Measurements from ENCODE around the gene BIRC2. TPM values are rescaled to one million over a fixed set of nuclear protein-coding genes. Genes with fewer than 3 reads are reported as not detected.
A peak's percentile ranks its signal among the peaks of the same experiment; 100 is the strongest.

Gene BIRC2
- total RNA-seq, 1 experiment from 2014 or later: 53.5 TPM

DNA sequence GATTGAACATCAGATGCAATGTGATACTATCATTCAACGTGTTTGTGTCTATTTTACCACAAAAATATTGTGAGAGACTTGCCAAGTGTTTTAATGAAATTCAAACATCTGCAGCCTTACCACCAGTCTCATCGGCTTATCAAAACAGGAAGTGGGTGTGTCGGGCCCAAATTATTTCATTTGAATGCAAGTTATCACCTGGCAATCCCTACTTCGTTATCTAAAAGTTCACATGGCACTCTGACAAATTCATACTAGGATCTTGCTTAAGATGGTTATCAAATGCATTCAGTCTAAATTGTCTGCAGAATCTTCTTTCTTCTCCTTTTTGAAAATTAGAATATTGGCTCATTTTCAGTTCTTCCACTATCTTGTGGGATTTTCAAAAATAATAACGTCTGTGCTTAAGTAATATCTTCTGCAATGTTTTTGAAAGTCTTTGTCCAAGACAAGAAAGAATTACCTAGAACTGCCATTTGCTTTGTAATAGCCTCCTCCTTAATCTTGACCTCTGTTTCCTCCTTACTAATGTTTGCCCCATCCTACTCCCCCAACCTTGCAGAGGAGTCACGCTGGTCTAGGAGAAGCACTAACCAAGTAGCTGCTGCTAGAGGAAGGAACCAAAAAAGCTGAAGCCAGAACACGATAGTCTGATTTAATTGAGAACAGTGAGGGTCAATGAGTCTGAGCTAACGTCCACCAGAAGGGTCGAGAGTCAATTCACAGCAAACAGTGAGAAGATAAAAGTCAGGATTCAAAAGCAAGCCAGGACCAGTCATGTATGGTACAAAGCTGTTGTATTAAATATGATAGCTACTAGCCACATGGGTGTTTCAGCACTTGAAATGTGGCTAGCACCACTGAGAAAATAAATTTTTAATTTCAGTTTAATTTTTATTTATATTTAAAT lies 39.9 kb upstream of the BIRC2 start:
- peaks cover 24% of the 10 kb centered on the region for H3K4me1 ChIP-seq

DNA sequence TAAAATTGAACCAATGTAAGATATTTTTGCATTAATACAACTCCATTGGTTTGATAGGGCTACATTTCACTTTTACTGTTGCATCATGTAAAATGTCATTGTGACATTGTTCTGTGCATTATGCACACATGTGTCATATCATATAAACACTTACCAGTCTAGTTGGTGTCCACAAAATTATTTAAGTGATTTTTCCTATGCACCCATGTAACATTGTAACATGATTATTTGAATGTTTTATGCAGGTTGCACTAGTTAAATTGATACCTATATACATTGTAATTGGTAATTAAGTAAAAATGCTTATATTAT lies 39.3 kb upstream of the BIRC2 start:
- CTCF ChIA-PET: no interaction called here
- intact Hi-C loops (cut with micrococcal nuclease; ENCODE audit: unreplicated experiment): no loop called here

More for the DNA sequence above, 39.9 kb upstream of the BIRC2 start:
- H3K27ac Mint-ChIP-seq (ENCODE audit: unreplicated experiment): peak overlapping the region; percentile 7
- ChIA-PET POLR2A (interaction anchor here (0.5 kb wide), 1 partner anchor 54 kb away, joined by 3 read pairs; no protein-coding TSS in a partner anchor), CTCF (interaction anchor here (1.0 kb wide), 1 partner anchor 13 kb away, joined by 8 read pairs; no protein-coding TSS in a partner anchor)
- TF ChIP-seq, protein P1, sequence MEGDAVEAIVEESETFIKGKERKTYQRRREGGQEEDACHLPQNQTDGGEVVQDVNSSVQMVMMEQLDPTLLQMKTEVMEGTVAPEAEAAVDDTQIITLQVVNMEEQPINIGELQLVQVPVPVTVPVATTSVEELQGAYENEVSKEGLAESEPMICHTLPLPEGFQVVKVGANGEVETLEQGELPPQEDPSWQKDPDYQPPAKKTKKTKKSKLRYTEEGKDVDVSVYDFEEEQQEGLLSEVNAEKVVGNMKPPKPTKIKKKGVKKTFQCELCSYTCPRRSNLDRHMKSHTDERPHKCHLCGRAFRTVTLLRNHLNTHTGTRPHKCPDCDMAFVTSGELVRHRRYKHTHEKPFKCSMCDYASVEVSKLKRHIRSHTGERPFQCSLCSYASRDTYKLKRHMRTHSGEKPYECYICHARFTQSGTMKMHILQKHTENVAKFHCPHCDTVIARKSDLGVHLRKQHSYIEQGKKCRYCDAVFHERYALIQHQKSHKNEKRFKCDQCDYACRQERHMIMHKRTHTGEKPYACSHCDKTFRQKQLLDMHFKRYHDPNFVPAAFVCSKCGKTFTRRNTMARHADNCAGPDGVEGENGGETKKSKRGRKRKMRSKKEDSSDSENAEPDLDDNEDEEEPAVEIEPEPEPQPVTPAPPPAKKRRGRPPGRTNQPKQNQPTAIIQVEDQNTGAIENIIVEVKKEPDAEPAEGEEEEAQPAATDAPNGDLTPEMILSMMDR (IDR thresholded peaks at IDR 0.05; ENCODE audit: insufficient read depth in 1 of 2, low read depth in 1 of 2, low read length in 1 of 2, severe bottlenecking in 1 of 2, unreplicated experiment in 1 of 2): no peak
- no peaks in the 10 kb centered on the region for H3K36me3 Mint-ChIP-seq (ENCODE audit: insufficient read depth, unreplicated experiment)
- H3K27me3 Mint-ChIP-seq (ENCODE audit: insufficient read depth, unreplicated experiment): no peaks in the 10 kb centered on the region
- DNase-seq: no peak
- no peaks in the 10 kb centered on the region for H3K36me3 ChIP-seq (ENCODE audit: control insufficient read depth, insufficient read depth, low read length)
- no peaks in the 10 kb centered on the region for H3K27me3 ChIP-seq (replicated peaks; ENCODE audit: control insufficient read depth, insufficient read depth, low read length)
- intact Hi-C loops (cut with micrococcal nuclease; ENCODE audit: unreplicated experiment): loop anchor here (1.0 kb wide), 1 partner anchor 13 kb away; no protein-coding TSS in a partner anchor
- H3K4me3 Mint-ChIP-seq (ENCODE audit: unreplicated experiment): no peak overlapping the region
- no TSS peak for BruUV-seq (replicated peaks)
- no peak overlapping the region for H3K4me3 ChIP-seq (ENCODE audit: low read depth, low read length)
- H3K9me3 ChIP-seq: 0 out of 2 replicates have a peak, but pooled peaks cover 4% of the 10 kb centered on the region
- peaks cover 18% of the 10 kb centered on the region for H3K4me1 Mint-ChIP-seq (ENCODE audit: low read depth, unreplicated experiment)
- H3K9me3 Mint-ChIP-seq (ENCODE audit: unreplicated experiment): peaks cover 17% of the 10 kb centered on the region

More for the DNA sequence above, 39.3 kb upstream of the BIRC2 start:
- H3K36me3 Mint-ChIP-seq (ENCODE audit: insufficient read depth, unreplicated experiment): no peaks in the 10 kb centered on the region
- H3K4me3 ChIP-seq (ENCODE audit: low read depth, low read length): no peak overlapping the region
- no peak for DNase-seq
- H3K4me3 Mint-ChIP-seq (ENCODE audit: unreplicated experiment): no peak overlapping the region
- H3K9me3 ChIP-seq: 0 out of 2 replicates have a peak, but pooled peaks cover 4% of the 10 kb centered on the region
- POLR2A ChIA-PET: interaction anchor here (0.5 kb wide), 1 partner anchor 54 kb away, joined by 3 read pairs; no protein-coding TSS in a partner anchor
- no TSS peak for BruUV-seq (replicated peaks)
- no peaks in the 10 kb centered on the region for H3K36me3 ChIP-seq (ENCODE audit: control insufficient read depth, insufficient read depth, low read length)
- H3K4me1 Mint-ChIP-seq (ENCODE audit: low read depth, unreplicated experiment): peaks cover 18% of the 10 kb centered on the region
- peaks cover 24% of the 10 kb centered on the region for H3K4me1 ChIP-seq
- H3K27me3 ChIP-seq (replicated peaks; ENCODE audit: control insufficient read depth, insufficient read depth, low read length): no peaks in the 10 kb centered on the region
- peaks cover 14% of the 10 kb centered on the region for H3K9me3 Mint-ChIP-seq (ENCODE audit: unreplicated experiment)
- peak overlapping the region; percentile 7 for H3K27ac Mint-ChIP-seq (ENCODE audit: unreplicated experiment)
- TF ChIP-seq, protein P1 (IDR thresholded peaks at IDR 0.05; ENCODE audit: insufficient read depth in 1 of 2, low read depth in 1 of 2, low read length in 1 of 2, severe bottlenecking in 1 of 2, unreplicated experiment in 1 of 2): no peak
- H3K27me3 Mint-ChIP-seq (ENCODE audit: insufficient read depth, unreplicated experiment): no peaks in the 10 kb centered on the region

All from Caco-2 (cell line).